BE2C (cell line): Measurements from ENCODE around the gene SERTAD2.

Source experiments
- DNase-seq: peaks from one replicate; pipeline ENCODE4 v3.0.0-alpha.2; 2020
- H3K27me3 ChIP-seq: fragments of 250-450 bp; sonication (Bioruptor Pico); 2 replicates; pipeline ENCODE4 v1.5.1; 2020; ENCODE audit warnings: mild to moderate bottlenecking
- H3K36me3 ChIP-seq: fragments of 250-450 bp; sonication (Bioruptor Pico); 2 replicates; pipeline ENCODE4 v1.5.1; 2020; ENCODE audit warnings: mild to moderate bottlenecking
- H3K4me1 ChIP-seq: fragments of 250-450 bp; sonication (Bioruptor Pico); 2 replicates; pipeline ENCODE4 v1.5.1; 2020
- H3K4me3 ChIP-seq: 2 replicates; pipeline ENCODE4 v1.5.1; 2011; ENCODE audit warnings: low read depth, low read length
- H3K9me3 ChIP-seq: fragments of 250-450 bp; sonication (Bioruptor Pico); 2 replicates; pipeline ENCODE4 v1.5.1; 2020
- TF ChIP-seq, protein P1 (sequence below): IDR thresholded peaks from 2 replicates; pipeline ENCODE4 v1.5.1; 2012; ENCODE audit warnings: mild to moderate bottlenecking, low read depth, low read length

Gene SERTAD2

GRCh38 chr2:64608867-64609226 lies 44.9 kb downstream of the SERTAD2 start:
- no peaks in the 10 kb centered on the region for H3K9me3 ChIP-seq
- H3K27me3 ChIP-seq = no peaks in the 10 kb centered on the region
- H3K4me3 ChIP-seq = no peak overlapping the region
- DNase-seq = no peak
- H3K36me3 ChIP-seq = no peaks in the 10 kb centered on the region
- H3K4me1 ChIP-seq = no peaks in the 10 kb centered on the region
- TF ChIP-seq, protein P1, sequence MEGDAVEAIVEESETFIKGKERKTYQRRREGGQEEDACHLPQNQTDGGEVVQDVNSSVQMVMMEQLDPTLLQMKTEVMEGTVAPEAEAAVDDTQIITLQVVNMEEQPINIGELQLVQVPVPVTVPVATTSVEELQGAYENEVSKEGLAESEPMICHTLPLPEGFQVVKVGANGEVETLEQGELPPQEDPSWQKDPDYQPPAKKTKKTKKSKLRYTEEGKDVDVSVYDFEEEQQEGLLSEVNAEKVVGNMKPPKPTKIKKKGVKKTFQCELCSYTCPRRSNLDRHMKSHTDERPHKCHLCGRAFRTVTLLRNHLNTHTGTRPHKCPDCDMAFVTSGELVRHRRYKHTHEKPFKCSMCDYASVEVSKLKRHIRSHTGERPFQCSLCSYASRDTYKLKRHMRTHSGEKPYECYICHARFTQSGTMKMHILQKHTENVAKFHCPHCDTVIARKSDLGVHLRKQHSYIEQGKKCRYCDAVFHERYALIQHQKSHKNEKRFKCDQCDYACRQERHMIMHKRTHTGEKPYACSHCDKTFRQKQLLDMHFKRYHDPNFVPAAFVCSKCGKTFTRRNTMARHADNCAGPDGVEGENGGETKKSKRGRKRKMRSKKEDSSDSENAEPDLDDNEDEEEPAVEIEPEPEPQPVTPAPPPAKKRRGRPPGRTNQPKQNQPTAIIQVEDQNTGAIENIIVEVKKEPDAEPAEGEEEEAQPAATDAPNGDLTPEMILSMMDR = no peak

DNA sequence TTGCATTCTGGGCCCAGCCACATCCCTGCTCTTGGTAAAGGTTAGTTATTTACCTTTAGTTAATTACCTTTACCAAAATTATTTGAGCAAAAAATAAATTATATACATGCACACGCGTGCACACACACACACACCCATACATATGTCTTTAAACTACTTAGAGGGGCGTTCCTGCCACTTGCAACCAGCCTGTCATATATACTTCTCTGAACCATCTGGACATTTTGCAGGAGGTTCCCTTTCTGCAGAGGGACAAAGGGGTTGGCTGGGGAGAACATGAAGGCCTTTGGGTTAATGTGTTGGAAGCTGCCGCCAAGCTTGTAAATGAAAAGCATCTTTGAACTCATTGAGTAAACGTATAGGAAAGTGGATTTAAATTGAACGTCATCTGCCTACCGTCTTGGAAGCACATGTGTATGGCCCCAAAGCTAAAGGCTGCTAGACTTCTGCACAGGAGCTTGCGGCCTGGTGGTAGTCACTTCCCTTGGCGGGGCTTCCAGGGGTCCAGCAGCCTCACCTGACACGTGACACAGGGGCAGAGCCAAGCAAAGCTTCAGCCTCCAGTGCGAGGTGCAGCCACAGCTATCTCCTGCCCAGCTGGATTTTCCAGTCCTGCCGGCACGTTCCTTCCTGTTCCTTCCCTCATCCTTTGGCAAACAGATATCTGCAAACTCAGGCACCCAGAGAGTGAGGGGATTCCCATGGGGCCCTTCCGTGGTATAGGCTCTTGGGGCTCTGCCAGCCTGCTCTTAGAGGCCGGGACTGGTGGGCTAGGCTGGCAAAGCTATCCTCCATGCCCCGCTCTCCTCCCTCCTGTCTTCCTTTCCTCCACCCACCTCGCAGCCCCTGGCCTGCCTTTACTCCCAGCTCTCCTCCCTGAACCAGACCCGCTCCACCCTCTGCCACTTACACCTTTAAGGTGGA lies 46.1 kb downstream of the SERTAD2 start:
- Histone ChIP-seq H3K36me3 (no peaks in the 10 kb centered on the region), H3K4me1 (no peaks in the 10 kb centered on the region), H3K4me3 (no peak overlapping the region), H3K27me3 (no peaks in the 10 kb centered on the region), H3K9me3 (no peaks in the 10 kb centered on the region)
- no peak for DNase-seq
- TF ChIP-seq, protein P1 = no peak

DNA sequence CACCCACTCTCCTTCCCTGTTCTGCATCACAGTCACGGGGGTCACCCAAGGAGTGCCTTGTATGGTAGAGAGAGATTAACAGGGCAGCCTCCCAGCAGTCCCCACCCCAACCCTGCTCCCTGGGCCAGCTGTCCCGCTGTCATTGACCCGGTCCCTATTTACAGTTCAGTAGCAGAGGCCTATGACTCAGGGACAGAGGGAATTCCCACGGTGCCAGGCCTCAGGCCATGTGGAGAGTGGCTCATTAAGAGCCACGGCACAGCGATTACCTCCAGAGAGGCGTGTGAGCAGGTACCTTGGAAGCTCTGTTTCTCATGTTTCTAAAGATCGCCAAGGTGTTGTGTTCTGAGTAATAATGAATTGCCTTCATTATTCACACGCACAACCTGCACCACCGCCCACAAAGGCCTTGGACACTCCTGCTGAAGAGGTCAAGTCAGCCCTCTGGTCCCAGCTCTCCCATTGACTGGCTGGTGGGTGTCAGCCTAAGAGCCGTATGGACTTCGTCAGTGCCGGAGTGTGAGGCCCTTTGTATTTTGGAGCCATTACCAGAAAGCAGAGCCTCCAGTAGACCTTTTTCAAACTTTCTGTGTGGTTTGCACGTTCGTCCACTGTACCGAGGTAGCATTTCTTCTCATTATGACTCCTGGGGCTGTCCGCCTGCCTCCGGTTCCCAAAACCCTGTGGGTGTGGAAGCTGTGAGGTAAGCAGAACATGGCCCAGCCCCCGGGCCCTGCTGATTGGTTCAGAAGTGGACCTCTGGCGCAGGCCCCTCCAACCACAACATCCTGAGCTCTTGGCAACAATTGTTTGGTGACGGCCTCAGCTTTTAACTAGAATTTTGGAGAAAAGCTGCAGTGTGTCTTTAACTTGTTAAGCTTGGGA lies 47.0 kb downstream of the SERTAD2 start:
- no peaks in the 10 kb centered on the region for H3K36me3 ChIP-seq
- DNase-seq = no peak
- H3K4me3 ChIP-seq = no peak overlapping the region
- H3K9me3 ChIP-seq = no peaks in the 10 kb centered on the region
- H3K4me1 ChIP-seq = no peaks in the 10 kb centered on the region
- no peaks in the 10 kb centered on the region for H3K27me3 ChIP-seq
- TF ChIP-seq, protein P1 = no peak

DNA sequence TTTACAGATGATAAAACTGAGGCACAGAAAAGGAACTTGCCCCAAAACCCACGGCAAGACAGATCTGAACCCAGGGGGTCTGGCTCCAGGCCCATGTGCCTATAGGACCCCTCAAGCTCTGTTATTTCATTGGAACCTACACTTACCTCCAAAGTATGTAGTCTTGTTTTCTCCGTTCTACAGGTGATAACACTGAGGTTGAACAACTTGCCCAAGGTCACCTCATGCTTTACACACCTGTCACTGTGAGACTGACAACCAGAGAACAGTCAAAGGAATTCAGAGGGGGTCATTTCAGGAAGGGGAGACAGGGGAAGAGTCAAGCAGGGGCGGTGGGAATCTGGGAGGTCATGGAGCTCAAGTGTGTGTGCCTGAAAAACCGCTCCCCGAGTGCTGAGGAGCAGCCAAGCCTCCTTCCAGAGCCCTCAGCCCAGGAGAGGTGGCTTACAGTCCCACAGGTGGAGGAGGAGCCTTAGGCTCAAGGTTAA lies 47.7 kb downstream of the SERTAD2 start:
- no peak for DNase-seq
- Histone ChIP-seq H3K27me3 (no peaks in the 10 kb centered on the region), H3K9me3 (no peaks in the 10 kb centered on the region), H3K4me1 (no peaks in the 10 kb centered on the region), H3K36me3 (no peaks in the 10 kb centered on the region), H3K4me3 (no peak overlapping the region)
- TF ChIP-seq, protein P1 = no peak

DNA sequence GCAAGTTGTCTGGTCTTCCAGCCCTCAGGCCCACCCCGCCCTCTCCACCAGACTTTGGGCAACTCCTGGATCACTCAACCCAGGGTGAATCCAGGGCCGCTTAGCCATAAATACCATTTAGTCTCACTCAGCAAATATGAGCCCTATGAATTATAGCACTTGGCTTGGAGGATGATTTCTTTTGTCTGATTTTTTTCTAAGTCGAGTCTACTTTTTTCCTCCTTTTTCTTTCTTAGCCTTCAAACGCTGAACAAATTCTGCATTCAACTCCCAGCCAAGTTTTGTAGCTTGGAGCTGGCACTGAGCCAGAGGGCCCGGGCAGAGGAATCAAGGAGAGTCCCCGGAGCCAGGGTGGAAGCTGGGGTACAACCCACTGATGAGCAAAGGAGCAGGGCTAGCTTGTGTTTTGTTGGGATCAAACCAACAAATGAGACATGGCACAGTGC lies 48.7 kb downstream of the SERTAD2 start:
- no peak for DNase-seq
- Histone ChIP-seq H3K27me3 (no peaks in the 10 kb centered on the region), H3K36me3 (no peaks in the 10 kb centered on the region), H3K4me3 (no peak overlapping the region), H3K4me1 (no peaks in the 10 kb centered on the region), H3K9me3 (no peaks in the 10 kb centered on the region)
- TF ChIP-seq, protein P1 = no peak
